Left lung (tissue), 10 donors: ENCODE data around the gene GALNTL6. TPM values are rescaled to one million over a fixed set of nuclear protein-coding genes. Genes with fewer than 3 reads are reported as not detected.

Source experiments
- ATAC-seq: fragments of 200-7000 bp; cut with Tn5 transposase; one replicate; pipeline ENCODE4 v1.9.1; 2020; ENCODE audit warnings: moderate library complexity
- DNase-seq, 4 donors: peaks; one replicate each; pipeline ENCODE4 v3.0.0-alpha.2; 2013 to 2020
- H3K27ac ChIP-seq, 2 donors: fragments of 200-600 bp; sonication (generic) in 1 of 2; one replicate each; pipeline versions ENCODE4 v1.5.0 to v1.8.0; 2020 to 2021
- H3K27me3 ChIP-seq, 2 donors: fragments of 200-600 bp; sonication (generic) in 1 of 2; one replicate each; pipeline versions ENCODE4 v1.5.0 to v1.8.0; 2020 to 2021
- H3K36me3 ChIP-seq, 2 donors: fragments of 200-600 bp; sonication (generic) in 1 of 2; one replicate each; pipeline versions ENCODE4 v1.5.0 to v1.8.0; 2020 to 2021
- H3K4me1 ChIP-seq, 2 donors: fragments of 200-600 bp; one replicate each; pipeline ENCODE4 v1.8.0; 2021
- H3K4me3 ChIP-seq, 2 donors: fragments of 200-600 bp; sonication (generic) in 1 of 2; one replicate each; pipeline versions ENCODE4 v1.5.0 to v1.8.0; 2020 to 2021; ENCODE audit warnings: mild to moderate bottlenecking in 1 of 2
- H3K9me3 ChIP-seq, 2 donors: fragments of 200-600 bp; sonication (generic) in 1 of 2; one replicate each; pipeline versions ENCODE4 v1.5.0 to v1.8.0; 2020 to 2021
- intact Hi-C, 2 donors: fragments of 100-400 bp; cut with DNase I; formaldehyde crosslinking; loops; one replicate each; pipeline versions ENCODE4 v1.11.2 to v1.14.2; 2022
- polyA plus RNA-seq, 6 donors: library from polyadenylated mRNA; unstranded; fragments of 120-200 nt; gene quantifications; one replicate each; pipeline ENCODE4 v1.2.1, GENCODE V29; 2013; ENCODE audit not compliant: insufficient read length in 6 of 6
- total RNA-seq, 2 donors: library from RNA; stranded (reverse); fragmentation: NEBNext Ultra II Directional; extraction: Animal tissue kit (Norgen Biotek cat#: 25700); gene quantifications; one replicate each; pipeline ENCODE4 v1.2.1, GENCODE V29; 2021
- TF ChIP-seq, protein P1 (sequence below), 2 donors: fragments of 200-600 bp; sonication (generic) in 1 of 2; IDR thresholded peaks; one replicate each; pipeline versions ENCODE4 v1.5.0 to v1.8.0; 2021; ENCODE audit warnings: antibody characterized with exemption in 2 of 2
- donor health status: DM: no; HTN: yes; CAD: no.
- donor health status: DM: no; HTN: no; CAD: no.

Gene GALNTL6
- total and polyA plus RNA-seq, 8 donors: 0.11 to 0.16 (median 0.13) TPM; not detected in 5

DNA sequence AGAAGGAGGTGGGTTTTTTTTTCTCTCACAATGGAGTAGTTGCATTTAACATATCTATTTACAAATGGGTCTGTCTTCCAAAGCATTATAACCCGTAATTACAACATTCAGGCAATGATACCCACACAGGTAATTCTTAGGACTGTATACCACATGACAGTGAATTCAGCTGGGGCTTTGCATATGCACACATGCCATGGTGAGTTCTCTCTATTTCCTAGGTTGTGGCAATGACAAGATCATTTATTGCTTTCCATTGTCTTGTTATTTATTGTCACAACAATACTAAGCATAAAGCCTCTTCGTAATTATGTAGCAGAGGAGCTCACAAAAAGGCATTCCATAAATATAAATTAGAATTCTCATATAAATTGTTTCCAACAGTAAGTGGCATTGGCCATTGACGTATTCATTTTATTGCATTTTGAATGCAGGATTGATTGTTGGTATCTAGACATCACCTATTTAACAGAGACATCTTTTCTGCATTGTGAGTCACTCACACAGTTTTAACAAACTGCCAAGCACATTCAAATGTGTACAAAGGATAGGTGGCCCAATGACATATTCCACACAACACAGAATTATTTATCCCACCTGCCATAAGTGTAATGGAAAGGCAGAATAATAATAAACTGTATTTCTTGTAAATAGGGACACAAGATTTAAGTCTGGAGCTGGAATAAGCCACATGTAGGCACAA, 964.7 kb downstream of the GALNTL6 start:
- H3K27ac ChIP-seq: no peak overlapping the region
- H3K27me3 ChIP-seq: no peaks in the 10 kb centered on the region
- no peak for ATAC-seq
- TF ChIP-seq, protein P1, sequence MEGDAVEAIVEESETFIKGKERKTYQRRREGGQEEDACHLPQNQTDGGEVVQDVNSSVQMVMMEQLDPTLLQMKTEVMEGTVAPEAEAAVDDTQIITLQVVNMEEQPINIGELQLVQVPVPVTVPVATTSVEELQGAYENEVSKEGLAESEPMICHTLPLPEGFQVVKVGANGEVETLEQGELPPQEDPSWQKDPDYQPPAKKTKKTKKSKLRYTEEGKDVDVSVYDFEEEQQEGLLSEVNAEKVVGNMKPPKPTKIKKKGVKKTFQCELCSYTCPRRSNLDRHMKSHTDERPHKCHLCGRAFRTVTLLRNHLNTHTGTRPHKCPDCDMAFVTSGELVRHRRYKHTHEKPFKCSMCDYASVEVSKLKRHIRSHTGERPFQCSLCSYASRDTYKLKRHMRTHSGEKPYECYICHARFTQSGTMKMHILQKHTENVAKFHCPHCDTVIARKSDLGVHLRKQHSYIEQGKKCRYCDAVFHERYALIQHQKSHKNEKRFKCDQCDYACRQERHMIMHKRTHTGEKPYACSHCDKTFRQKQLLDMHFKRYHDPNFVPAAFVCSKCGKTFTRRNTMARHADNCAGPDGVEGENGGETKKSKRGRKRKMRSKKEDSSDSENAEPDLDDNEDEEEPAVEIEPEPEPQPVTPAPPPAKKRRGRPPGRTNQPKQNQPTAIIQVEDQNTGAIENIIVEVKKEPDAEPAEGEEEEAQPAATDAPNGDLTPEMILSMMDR (IDR thresholded peaks at IDR 0.05): no peak
- H3K4me3 ChIP-seq: no peak overlapping the region
- no peak for DNase-seq
- no peaks in the 10 kb centered on the region for H3K4me1 ChIP-seq
- no peaks in the 10 kb centered on the region for H3K9me3 ChIP-seq
- H3K36me3 ChIP-seq: no peaks in the 10 kb centered on the region
- intact Hi-C loops: no loop called here

DNA sequence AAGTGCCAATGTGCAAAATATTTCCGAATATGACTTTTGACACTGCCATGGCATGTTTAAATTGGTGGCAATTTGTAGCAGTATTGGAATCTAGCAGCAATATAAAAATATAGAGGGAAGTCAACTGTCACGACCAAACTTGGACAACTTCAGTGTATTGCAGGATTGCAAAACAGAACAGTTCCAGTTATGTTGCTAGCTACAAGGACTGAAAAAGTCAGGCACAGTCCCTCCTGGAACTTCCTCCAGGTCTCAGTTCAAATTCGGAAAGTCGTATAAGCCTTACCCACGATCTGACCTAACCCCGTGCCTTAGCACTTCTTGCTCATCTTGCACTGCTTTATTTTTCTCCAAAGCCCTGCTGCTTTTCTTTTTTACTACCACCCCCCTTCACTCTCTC, 965.4 kb downstream of the GALNTL6 start:
- ATAC-seq: no peak
- Histone ChIP-seq H3K27ac (no peak overlapping the region), H3K9me3 (no peaks in the 10 kb centered on the region)

DNA sequence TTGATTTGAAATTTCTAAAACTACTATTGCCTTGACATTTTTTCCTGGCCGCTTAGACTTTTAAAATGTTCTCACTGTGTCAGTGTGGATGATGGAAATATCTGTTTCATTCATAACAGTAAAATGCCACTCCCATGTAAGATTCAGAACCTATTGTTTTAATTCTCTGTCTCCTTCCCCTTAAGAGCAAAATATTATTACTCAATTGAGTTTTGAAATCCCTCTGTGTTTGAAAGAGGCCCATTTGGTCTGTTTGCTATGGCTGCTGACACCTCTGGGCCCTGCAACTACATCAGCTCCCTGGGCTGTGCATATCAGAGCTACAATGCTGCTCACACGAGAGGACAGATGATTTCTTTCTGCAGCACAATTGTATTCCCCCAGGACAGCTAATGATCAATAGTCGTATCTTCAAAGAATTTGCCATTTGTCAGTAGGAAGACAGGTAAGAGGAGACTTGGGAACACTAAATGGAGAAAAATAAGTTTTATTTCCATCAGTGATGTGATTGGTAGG, 967.4 kb downstream of the GALNTL6 start:
- no peak for DNase-seq

More for the DNA sequence above, 965.4 kb downstream of the GALNTL6 start:
- H3K4me1 ChIP-seq: no peaks in the 10 kb centered on the region
- intact Hi-C loops: no loop called here
- no peaks in the 10 kb centered on the region for H3K36me3 ChIP-seq
- TF ChIP-seq, protein P1 (IDR thresholded peaks at IDR 0.05): no peak
- no peak overlapping the region for H3K4me3 ChIP-seq
- DNase-seq: no peak
- H3K27me3 ChIP-seq: no peaks in the 10 kb centered on the region

DNA sequence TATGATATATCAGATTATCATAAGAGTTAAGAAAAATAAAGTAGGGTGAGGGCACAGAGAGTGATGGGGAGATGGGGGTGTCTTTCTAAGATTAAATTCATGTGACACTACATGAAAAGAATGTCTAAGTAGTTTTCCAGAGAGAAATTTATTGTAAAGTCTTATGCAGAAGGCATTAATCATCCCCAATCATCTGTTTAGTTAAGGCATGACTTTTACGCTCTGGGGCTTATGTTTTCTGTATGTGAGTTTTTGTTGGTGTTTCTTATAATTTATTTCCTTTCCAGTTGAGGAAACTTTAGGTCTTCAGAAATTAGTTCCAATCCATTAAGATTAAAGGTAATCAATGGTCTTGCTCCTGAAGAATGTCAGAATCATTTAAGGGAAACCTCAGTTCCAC, 972.4 kb downstream of the GALNTL6 start:
- DNase-seq (no peak), ATAC-seq (no peak)
- Histone ChIP-seq H3K36me3 (no peaks in the 10 kb centered on the region), H3K27me3 (no peaks in the 10 kb centered on the region), H3K4me1 (no peaks in the 10 kb centered on the region), H3K4me3 (no peak overlapping the region), H3K27ac (peak overlapping the region in 1 of 2 donors; percentile 43), H3K9me3 (no peaks in the 10 kb centered on the region)
- TF ChIP-seq, protein P1 (IDR thresholded peaks at IDR 0.05): no peak
- intact Hi-C loops: no loop called here

More for the DNA sequence above, 967.4 kb downstream of the GALNTL6 start:
- TF ChIP-seq, protein P1 (IDR thresholded peaks at IDR 0.05): no peak
- H3K9me3 ChIP-seq: no peaks in the 10 kb centered on the region
- H3K4me3 ChIP-seq: no peak overlapping the region
- ATAC-seq: no peak
- no peaks in the 10 kb centered on the region for H3K36me3 ChIP-seq
- no peak overlapping the region for H3K27ac ChIP-seq
- H3K27me3 ChIP-seq: no peaks in the 10 kb centered on the region
- intact Hi-C loops: no loop called here
- H3K4me1 ChIP-seq: no peaks in the 10 kb centered on the region

DNA sequence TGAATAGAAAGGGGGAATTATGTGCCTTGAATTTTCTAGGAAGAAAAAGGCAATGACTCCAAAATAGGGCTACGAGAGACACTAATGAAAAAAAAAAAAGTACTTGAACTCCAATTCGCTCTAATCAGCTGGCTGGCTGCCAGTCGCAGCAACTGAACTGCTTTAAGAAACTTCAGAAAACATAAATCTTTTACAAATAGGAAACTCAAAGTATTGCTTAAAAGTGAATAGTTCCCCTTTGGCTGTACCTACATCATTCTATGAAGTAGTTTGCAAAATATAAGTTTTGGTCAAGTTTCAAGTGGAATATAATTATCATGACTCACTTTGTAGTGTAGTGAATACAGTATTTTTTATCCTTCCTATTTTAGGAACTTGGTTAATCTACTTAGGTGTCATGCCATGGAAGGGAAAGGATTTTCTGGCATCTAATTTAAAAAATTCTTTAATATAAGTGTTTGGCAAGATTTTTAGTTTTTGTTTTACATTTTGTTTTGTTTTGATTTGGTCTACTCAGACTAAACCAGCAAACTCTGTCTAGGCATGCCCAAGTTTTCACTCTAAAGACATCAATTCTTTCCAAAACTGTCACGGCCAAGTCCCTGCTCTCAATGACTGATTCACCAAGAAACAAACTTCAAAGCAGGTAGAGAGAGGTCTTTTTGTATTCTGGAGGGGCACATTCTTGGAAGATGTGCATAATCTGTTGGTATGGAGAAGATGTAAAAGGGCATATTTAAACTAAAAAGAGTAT, 973.0 kb downstream of the GALNTL6 start:
- H3K36me3 ChIP-seq: no peaks in the 10 kb centered on the region
- H3K9me3 ChIP-seq: no peaks in the 10 kb centered on the region
- peak; percentile 34 for ATAC-seq
- H3K27me3 ChIP-seq: no peaks in the 10 kb centered on the region
- TF ChIP-seq, protein P1 (IDR thresholded peaks at IDR 0.05): no peak
- H3K27ac ChIP-seq: peak overlapping the region in 1 of 2 donors; percentile 43
- no peaks in the 10 kb centered on the region for H3K4me1 ChIP-seq
- H3K4me3 ChIP-seq: no peak overlapping the region
- intact Hi-C loops: no loop called here
- peak in 3 of 4 donors; percentile 3 to 29 (median 16) for DNase-seq
